Measurements from ENCODE around the gene SF3A1. TPM values are rescaled to one million over a fixed set of nuclear protein-coding genes. Genes with fewer than 3 reads are reported as not detected.

SF3A1 gene
- total RNA-seq, 1 donor from 2014 or later = 92.9 TPM

DNA sequence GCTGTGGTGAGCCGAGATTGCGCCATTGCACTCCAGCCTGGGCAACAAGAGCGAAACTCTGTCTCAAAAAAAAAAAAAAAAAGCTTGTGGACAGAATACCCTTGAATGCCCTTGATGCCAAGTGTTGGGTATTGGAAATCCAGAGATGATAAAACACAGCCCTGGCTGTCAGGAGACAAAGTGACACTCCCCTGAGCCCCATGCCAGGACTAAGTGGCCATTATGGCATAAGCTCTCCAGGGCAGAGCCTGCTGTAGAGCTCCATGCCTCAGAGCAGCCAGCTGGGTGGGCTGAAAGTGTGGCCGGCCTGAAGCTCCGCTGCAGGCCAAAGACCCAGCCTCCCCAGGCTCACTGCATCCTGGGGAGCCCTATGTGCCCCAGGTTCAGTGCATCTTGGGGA lies 25.6 kb upstream of the SF3A1 start:
- intact Hi-C loops (cut with DNase I) = no loop called here
- H3K27ac ChIP-seq = no peak overlapping the region
- DNase-seq (ENCODE audit: low spot score in 2 of 2) = no peak
- no peaks in the 10 kb centered on the region for H3K9me3 ChIP-seq
- H3K4me3 ChIP-seq = no peak overlapping the region
- TF ChIP-seq, protein P1, sequence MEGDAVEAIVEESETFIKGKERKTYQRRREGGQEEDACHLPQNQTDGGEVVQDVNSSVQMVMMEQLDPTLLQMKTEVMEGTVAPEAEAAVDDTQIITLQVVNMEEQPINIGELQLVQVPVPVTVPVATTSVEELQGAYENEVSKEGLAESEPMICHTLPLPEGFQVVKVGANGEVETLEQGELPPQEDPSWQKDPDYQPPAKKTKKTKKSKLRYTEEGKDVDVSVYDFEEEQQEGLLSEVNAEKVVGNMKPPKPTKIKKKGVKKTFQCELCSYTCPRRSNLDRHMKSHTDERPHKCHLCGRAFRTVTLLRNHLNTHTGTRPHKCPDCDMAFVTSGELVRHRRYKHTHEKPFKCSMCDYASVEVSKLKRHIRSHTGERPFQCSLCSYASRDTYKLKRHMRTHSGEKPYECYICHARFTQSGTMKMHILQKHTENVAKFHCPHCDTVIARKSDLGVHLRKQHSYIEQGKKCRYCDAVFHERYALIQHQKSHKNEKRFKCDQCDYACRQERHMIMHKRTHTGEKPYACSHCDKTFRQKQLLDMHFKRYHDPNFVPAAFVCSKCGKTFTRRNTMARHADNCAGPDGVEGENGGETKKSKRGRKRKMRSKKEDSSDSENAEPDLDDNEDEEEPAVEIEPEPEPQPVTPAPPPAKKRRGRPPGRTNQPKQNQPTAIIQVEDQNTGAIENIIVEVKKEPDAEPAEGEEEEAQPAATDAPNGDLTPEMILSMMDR (IDR thresholded peaks at IDR 0.05) = no peak
- H3K36me3 ChIP-seq = peaks cover 11 to 27% of the 10 kb centered on the region in 2 donors
- no peaks in the 10 kb centered on the region for H3K27me3 ChIP-seq
- peaks cover 6 to 8% of the 10 kb centered on the region in 2 donors for H3K4me1 ChIP-seq

DNA sequence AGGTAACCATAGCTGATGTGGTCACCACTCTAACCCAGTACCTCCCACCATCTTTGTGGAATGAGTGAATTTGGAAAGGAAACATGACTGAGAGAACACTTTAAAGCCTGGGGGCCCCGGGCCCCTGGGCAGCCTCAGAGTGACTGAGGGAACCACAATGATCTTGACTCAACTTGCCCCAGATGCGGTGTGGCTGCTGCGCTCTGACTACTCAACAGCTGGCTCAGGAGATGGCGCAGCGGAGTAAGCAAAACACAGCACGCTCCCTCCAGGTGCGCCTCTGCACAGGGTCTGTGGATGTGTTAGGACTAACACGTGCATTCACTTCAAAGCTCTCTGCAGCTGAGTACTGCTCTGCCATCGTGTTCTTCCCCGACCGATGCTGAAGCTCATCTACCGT lies 24.6 kb upstream of the SF3A1 start:
- H3K4me1 ChIP-seq = peaks cover under 1 to 2% of the 10 kb centered on the region in 2 donors
- H3K4me3 ChIP-seq = no peak overlapping the region
- H3K27ac ChIP-seq = no peak overlapping the region
- H3K36me3 ChIP-seq = peaks cover 11 to 27% of the 10 kb centered on the region in 2 donors
- intact Hi-C loops (cut with DNase I) = no loop called here
- H3K9me3 ChIP-seq = no peaks in the 10 kb centered on the region
- no peak for DNase-seq (ENCODE audit: low spot score in 2 of 2)
- TF ChIP-seq, protein P1 (IDR thresholded peaks at IDR 0.05) = no peak
- no peaks in the 10 kb centered on the region for H3K27me3 ChIP-seq

DNA sequence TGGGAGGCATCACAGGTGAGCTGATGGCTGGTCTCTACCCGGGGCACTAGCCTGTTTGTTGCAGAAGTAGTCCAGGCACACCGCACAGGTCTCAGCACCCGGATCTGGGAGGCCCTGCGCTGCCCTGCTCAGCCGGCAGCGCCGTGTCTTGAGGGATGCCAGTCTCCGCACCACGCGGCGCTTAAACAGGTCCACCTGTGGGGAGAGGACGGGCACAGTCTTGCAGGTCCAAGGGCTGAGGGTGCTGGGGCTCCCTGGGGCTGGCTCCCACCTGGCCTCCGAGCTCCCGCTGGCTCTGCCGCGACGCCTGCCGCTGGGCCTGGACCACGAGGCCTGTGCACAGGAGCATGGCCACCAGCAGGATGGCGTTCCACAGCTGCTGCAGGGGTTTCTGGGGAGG lies 23.3 kb upstream of the SF3A1 start:
- TF ChIP-seq, protein P1 (IDR thresholded peaks at IDR 0.05) = no peak
- intact Hi-C loops (cut with DNase I) = no loop called here
- Histone ChIP-seq H3K4me3 (no peak overlapping the region), H3K36me3 (peaks cover 11 to 27% of the 10 kb centered on the region in 2 donors), H3K27ac (no peak overlapping the region), H3K27me3 (no peaks in the 10 kb centered on the region), H3K9me3 (no peaks in the 10 kb centered on the region), H3K4me1 (no peaks in the 10 kb centered on the region)
- no peak for DNase-seq (ENCODE audit: low spot score in 2 of 2)

DNA sequence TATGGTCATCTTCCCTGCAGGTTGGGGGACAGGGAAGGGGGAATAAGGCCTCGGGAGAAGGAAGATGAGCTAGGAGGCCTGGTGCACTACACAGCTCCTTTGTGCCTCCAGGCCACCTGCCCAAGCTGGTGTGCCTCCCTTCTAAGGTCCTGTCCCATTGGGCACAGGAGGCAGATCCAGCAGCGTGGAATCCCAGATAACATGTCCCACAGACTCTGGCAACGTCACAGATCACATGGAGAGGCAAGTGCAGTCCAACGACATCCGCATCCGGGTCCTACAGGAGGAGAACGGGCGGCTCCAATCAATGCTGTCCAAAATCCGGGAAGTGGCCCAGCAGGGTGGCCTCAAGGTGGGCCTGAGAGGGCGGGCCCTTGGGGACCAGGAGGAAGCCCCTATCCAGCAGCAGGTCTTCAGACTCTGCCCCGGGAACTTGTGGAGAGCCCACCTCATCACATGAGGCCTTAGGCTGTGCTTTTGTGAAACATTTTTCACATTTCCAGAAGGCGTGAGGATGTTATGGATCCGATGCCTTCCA lies 18.7 kb upstream of the SF3A1 start:
- intact Hi-C loops (cut with DNase I) = no loop called here
- H3K4me1 ChIP-seq = no peaks in the 10 kb centered on the region
- no peak overlapping the region for H3K4me3 ChIP-seq
- H3K27ac ChIP-seq = no peak overlapping the region
- H3K27me3 ChIP-seq = no peaks in the 10 kb centered on the region
- no peak for DNase-seq (ENCODE audit: low spot score in 2 of 2)
- TF ChIP-seq, protein P1 (IDR thresholded peaks at IDR 0.05) = no peak
- no peaks in the 10 kb centered on the region for H3K9me3 ChIP-seq
- H3K36me3 ChIP-seq = peaks cover 4 to 13% of the 10 kb centered on the region in 2 donors

DNA sequence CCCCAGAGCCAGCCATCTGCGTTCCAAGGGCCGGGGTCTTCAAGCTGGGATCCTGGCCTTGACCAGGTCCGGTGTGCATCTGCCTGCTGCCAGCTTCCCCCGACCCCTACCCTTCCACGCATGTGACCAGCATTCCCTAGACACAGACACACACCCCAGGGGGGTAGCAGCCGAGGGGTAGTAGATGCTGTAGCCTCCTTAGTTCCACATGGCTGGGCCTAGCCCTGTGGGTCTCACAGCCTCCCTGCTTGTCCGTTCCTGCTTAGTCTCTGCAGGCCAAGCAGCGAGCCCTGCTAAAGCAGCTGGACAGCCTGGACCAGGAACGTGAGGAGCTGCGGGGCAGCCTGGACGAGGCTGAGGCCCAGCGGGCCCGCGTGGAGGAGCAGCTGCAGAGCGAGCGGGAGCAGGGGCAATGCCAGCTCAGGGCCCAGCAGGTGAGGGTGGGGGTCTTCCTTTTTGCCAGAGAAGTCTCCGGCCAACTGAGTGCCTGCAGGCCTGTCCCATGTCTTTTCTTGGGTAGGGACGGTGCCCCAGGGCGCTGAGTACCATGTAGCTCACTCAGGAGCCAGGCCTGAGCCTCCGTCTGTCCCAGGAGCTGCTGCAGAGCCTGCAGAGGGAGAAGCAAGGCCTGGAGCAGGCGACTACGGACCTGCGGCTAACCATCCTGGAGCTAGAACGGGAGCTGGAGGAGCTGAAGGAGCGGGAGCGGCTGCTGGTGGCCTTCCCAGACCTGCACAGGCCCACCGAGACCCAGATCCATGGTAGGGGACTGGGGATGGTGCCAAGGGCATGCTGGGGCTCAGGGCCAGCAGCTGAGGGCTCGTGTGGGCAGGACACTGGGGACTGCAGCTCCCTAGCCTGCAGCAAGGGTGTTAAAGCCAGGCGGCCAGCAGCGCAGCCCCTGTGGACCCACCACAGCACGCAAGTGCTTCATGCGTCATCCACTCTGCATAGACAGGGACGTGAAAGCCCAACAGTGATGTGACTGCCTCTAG lies 16.9 kb upstream of the SF3A1 start:
- Histone ChIP-seq H3K27me3 (no peaks in the 10 kb centered on the region), H3K36me3 (no peaks in the 10 kb centered on the region), H3K27ac (no peak overlapping the region), H3K4me3 (no peak overlapping the region), H3K4me1 (no peaks in the 10 kb centered on the region), H3K9me3 (no peaks in the 10 kb centered on the region)
- DNase-seq (ENCODE audit: low spot score in 2 of 2) = no peak
- TF ChIP-seq, protein P1 (IDR thresholded peaks at IDR 0.05) = no peak
- intact Hi-C loops (cut with DNase I) = no loop called here

Measured in ascending aorta (tissue), 2 donors.